ENCODE data around the gene PAXIP1.

The PAXIP1 gene

GRCh38 chr7:155027879-155028278 is 25.0 kb upstream of the PAXIP1 start:
- Histone ChIP-seq H3K27me3 (replicated peaks; ENCODE audit: insufficient read depth, low read length) (no peaks in the 10 kb centered on the region), H3K27ac (ENCODE audit: low read length) (peak overlapping the region; percentile 55; the same call in 1 of the 2 replicates), H3K4me2 (ENCODE audit: low read depth, low read length) (peak overlapping the region; percentile 13; the same call in 1 of the 2 replicates), H3K36me3 (replicated peaks; ENCODE audit: insufficient read depth, low read length) (no peaks in the 10 kb centered on the region), H3K4me1 (ENCODE audit: low read length) (peaks cover 6% of the 10 kb centered on the region; the same call in 1 of the 2 replicates), H3K9me3 (replicated peaks; ENCODE audit: insufficient read depth, low read length) (no peaks in the 10 kb centered on the region), H3K79me2 (ENCODE audit: low read length) (no peaks in the 10 kb centered on the region), H4K20me1 (ENCODE audit: insufficient read depth, low read length) (no peaks in the 10 kb centered on the region), H2AFZ (ENCODE audit: low read length) (peak overlapping the region; percentile 36), H3K9me2 (replicated peaks; ENCODE audit: insufficient read depth, low read length) (no peaks in the 10 kb centered on the region), H3K9ac (ENCODE audit: low read length) (no peak overlapping the region), H3F3A (ENCODE audit: insufficient read depth, low read length) (peaks cover 12% of the 10 kb centered on the region), H3K4me3 (ENCODE audit: low read length) (no peak overlapping the region)
- DNase-seq: peak; percentile 86
- TF ChIP-seq CTCF (IDR thresholded peaks at IDR 0.05; ENCODE audit: low read length) (no peak), EZH2phosphoT487 (IDR thresholded peaks at IDR 0.05; ENCODE audit: low read length) (no peak), EZH2 (optimal IDR thresholded peaks at IDR 0.05; ENCODE audit: low read depth, low read length) (no peak)

GRCh38 chr7:155021699-155022145 is 18.8 kb upstream of the PAXIP1 start:
- Histone ChIP-seq H3K9me3 (replicated peaks; ENCODE audit: insufficient read depth, low read length) (no peaks in the 10 kb centered on the region), H4K20me1 (ENCODE audit: insufficient read depth, low read length) (no peaks in the 10 kb centered on the region), H3F3A (ENCODE audit: insufficient read depth, low read length) (no peaks in the 10 kb centered on the region), H3K27ac (ENCODE audit: low read length) (no peak overlapping the region), H2AFZ (ENCODE audit: low read length) (no peak overlapping the region), H3K9ac (ENCODE audit: low read length) (no peak overlapping the region), H3K9me2 (replicated peaks; ENCODE audit: insufficient read depth, low read length) (no peaks in the 10 kb centered on the region), H3K36me3 (replicated peaks; ENCODE audit: insufficient read depth, low read length) (no peaks in the 10 kb centered on the region), H3K4me1 (ENCODE audit: low read length) (no peaks in the 10 kb centered on the region), H3K4me2 (ENCODE audit: low read depth, low read length) (no peak overlapping the region), H3K79me2 (ENCODE audit: low read length) (no peaks in the 10 kb centered on the region), H3K4me3 (ENCODE audit: low read length) (no peak overlapping the region), H3K27me3 (replicated peaks; ENCODE audit: insufficient read depth, low read length) (no peaks in the 10 kb centered on the region)
- TF ChIP-seq CTCF (IDR thresholded peaks at IDR 0.05; ENCODE audit: low read length): no peak
- no peak for TF ChIP-seq EZH2 (optimal IDR thresholded peaks at IDR 0.05; ENCODE audit: low read depth, low read length)
- no peak for TF ChIP-seq EZH2phosphoT487 (IDR thresholded peaks at IDR 0.05; ENCODE audit: low read length)
- DNase-seq: no peak

- Histone ChIP-seq H3K36me3 (replicated peaks; ENCODE audit: insufficient read depth, low read length) (no peaks in the 10 kb centered on the region), H3K27ac (ENCODE audit: low read length) (no peak overlapping the region), H4K20me1 (ENCODE audit: insufficient read depth, low read length) (no peaks in the 10 kb centered on the region), H3K4me1 (ENCODE audit: low read length) (no peaks in the 10 kb centered on the region), H3K9ac (ENCODE audit: low read length) (no peak overlapping the region), H3K4me3 (ENCODE audit: low read length) (no peak overlapping the region), H3K9me3 (replicated peaks; ENCODE audit: insufficient read depth, low read length) (no peaks in the 10 kb centered on the region), H3K27me3 (replicated peaks; ENCODE audit: insufficient read depth, low read length) (no peaks in the 10 kb centered on the region), H3F3A (ENCODE audit: insufficient read depth, low read length) (no peaks in the 10 kb centered on the region), H3K4me2 (ENCODE audit: low read depth, low read length) (no peak overlapping the region), H2AFZ (ENCODE audit: low read length) (no peak overlapping the region), H3K9me2 (replicated peaks; ENCODE audit: insufficient read depth, low read length) (no peaks in the 10 kb centered on the region), H3K79me2 (ENCODE audit: low read length) (no peaks in the 10 kb centered on the region)
- TF ChIP-seq EZH2phosphoT487 (IDR thresholded peaks at IDR 0.05; ENCODE audit: low read length): no peak
- TF ChIP-seq CTCF (IDR thresholded peaks at IDR 0.05; ENCODE audit: low read length): no peak
- TF ChIP-seq EZH2 (optimal IDR thresholded peaks at IDR 0.05; ENCODE audit: low read depth, low read length): no peak
- no peak for DNase-seq
These were observed 18.1 kb upstream of the PAXIP1 start for GRCh38 chr7:155020996-155021395.

Measured in MM.1S (cell line).